Measurements from ENCODE around the gene PDHX.

The PDHX gene

GRCh38 chr11:34916843-34917770, 689 bp downstream of the PDHX start:
- peaks cover 2% of the 10 kb centered on the region for H3K9me3 ChIP-seq (ENCODE audit: low read length)
- peak overlapping the region; percentile 23 for H2AFZ ChIP-seq (ENCODE audit: low read depth, low read length)
- H3K4me3 ChIP-seq (ENCODE audit: low read length): peak overlapping the region; percentile 76
- H3K4me1 ChIP-seq (ENCODE audit: insufficient read depth, low read length): peaks cover 12% of the 10 kb centered on the region
- H3K36me3 ChIP-seq (ENCODE audit: insufficient read depth, low read length): peaks cover 10% of the 10 kb centered on the region
- H3K27me3 ChIP-seq (ENCODE audit: insufficient read depth, low read length): no peaks in the 10 kb centered on the region

DNA sequence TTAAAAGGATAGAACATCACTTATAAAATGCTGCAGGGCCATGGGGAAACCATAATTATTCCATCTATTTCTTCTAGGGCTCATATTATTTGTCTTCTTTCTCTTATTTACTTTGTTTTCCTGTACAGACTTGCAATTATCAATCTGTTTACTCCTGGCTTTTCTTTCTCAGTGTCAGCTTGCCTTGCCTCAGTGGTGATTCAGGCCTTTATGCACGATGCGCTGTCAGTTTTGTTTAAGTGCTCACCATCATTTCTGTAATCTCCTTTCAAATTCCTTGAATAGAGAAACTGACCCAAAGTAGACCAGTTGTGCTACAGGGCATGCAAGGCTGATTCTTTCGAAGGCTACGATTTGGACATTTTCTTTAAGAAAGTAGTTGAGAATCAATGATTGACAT, 4.7 kb downstream of the PDHX start:
- H3K27me3 ChIP-seq (ENCODE audit: insufficient read depth, low read length): no peaks in the 10 kb centered on the region
- H3K36me3 ChIP-seq (ENCODE audit: insufficient read depth, low read length): no peaks in the 10 kb centered on the region
- no peaks in the 10 kb centered on the region for H3K9me3 ChIP-seq (ENCODE audit: low read length)
- H3K4me1 ChIP-seq (ENCODE audit: insufficient read depth, low read length): peaks cover 9% of the 10 kb centered on the region
- no peak overlapping the region for H2AFZ ChIP-seq (ENCODE audit: low read depth, low read length)
- no peak overlapping the region for H3K4me3 ChIP-seq (ENCODE audit: low read length)

DNA sequence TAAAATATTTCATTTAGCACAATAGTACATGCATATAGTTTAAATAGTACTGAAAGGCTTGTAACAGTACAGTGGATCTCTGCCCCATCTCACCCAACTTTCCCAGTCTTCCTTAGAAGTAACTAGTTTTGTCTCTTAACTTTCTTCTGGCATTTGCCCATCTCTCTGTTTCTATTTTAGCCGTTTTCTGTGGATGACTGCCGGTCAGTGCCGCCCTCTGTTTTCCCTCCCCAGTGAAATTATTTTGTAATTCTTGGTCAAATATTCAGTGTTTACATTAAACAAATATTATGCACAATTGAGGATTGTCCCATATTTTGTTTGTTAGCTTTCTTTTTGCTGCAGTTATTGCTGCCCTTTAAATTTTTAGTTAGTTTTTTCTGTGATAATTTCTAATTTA, 8.3 kb downstream of the PDHX start:
- H3K36me3 ChIP-seq (ENCODE audit: insufficient read depth, low read length): no peaks in the 10 kb centered on the region
- no peaks in the 10 kb centered on the region for H3K27me3 ChIP-seq (ENCODE audit: insufficient read depth, low read length)
- H2AFZ ChIP-seq (ENCODE audit: low read depth, low read length): no peak overlapping the region
- H3K9me3 ChIP-seq (ENCODE audit: low read length): no peaks in the 10 kb centered on the region
- H3K4me1 ChIP-seq (ENCODE audit: insufficient read depth, low read length): peaks cover 3% of the 10 kb centered on the region
- H3K4me3 ChIP-seq (ENCODE audit: low read length): no peak overlapping the region

- Histone ChIP-seq H3K4me3 (ENCODE audit: low read length) (no peak overlapping the region), H2AFZ (ENCODE audit: low read depth, low read length) (no peak overlapping the region), H3K4me1 (ENCODE audit: insufficient read depth, low read length) (peaks cover 3% of the 10 kb centered on the region), H3K9me3 (ENCODE audit: low read length) (no peaks in the 10 kb centered on the region), H3K27me3 (ENCODE audit: insufficient read depth, low read length) (no peaks in the 10 kb centered on the region), H3K36me3 (ENCODE audit: insufficient read depth, low read length) (peaks cover 3% of the 10 kb centered on the region)
Observed at GRCh38 chr11:34926101-34926830, 9.8 kb downstream of the PDHX start.

DNA sequence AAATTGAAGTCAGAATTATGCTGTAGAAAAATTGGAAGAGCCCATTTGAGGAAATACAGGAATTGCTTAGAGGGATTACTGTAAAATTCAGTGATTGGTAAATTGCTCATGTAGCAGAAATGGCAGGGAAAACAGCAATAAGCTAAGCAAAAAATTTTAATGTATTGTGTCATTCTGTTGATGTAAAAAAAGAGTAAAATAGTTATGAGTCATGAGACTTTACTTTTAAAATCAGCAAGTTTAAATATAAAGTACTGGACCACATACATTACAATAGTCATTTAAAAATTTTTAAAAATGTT, 10.4 kb downstream of the PDHX start:
- H3K4me1 ChIP-seq (ENCODE audit: insufficient read depth, low read length): peaks cover 3% of the 10 kb centered on the region
- H3K4me3 ChIP-seq (ENCODE audit: low read length): no peak overlapping the region
- H3K36me3 ChIP-seq (ENCODE audit: insufficient read depth, low read length): peaks cover 4% of the 10 kb centered on the region
- H3K27me3 ChIP-seq (ENCODE audit: insufficient read depth, low read length): no peaks in the 10 kb centered on the region
- H3K9me3 ChIP-seq (ENCODE audit: low read length): no peaks in the 10 kb centered on the region
- no peak overlapping the region for H2AFZ ChIP-seq (ENCODE audit: low read depth, low read length)

DNA sequence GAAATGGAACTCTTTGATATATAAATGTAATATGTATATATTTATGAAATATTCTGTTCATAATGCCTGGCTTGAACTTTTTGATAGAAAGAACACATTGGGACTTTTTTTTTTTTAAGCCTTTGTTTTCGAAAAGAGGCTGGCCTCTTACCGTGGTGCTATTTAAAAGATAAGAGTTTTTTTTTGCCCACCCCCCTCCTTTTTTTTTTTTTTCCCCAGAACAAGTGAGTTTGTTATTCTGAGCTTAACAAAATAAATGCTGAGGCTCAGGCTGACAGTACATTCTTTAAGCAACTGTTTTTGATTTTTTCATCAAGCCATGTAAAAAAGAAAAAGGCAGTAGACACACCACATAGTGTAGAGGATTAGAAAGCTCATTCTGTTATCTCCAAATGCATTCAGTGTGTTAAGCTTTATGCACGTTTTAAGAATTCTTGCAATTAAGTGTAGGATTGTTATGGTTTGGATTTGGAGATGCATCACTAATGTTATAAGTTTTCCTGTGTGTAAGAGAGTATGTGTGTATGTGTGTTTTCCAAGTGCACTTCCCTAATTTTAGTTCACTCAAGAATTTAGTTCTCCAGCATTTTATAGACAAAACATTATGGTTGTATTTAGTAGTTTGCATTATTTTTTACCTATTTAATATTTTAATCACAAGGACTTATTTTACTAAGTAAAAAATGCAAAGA, 12.0 kb downstream of the PDHX start:
- H3K9me3 ChIP-seq (ENCODE audit: low read length): no peaks in the 10 kb centered on the region
- peaks cover 3% of the 10 kb centered on the region for H3K4me1 ChIP-seq (ENCODE audit: insufficient read depth, low read length)

DNA sequence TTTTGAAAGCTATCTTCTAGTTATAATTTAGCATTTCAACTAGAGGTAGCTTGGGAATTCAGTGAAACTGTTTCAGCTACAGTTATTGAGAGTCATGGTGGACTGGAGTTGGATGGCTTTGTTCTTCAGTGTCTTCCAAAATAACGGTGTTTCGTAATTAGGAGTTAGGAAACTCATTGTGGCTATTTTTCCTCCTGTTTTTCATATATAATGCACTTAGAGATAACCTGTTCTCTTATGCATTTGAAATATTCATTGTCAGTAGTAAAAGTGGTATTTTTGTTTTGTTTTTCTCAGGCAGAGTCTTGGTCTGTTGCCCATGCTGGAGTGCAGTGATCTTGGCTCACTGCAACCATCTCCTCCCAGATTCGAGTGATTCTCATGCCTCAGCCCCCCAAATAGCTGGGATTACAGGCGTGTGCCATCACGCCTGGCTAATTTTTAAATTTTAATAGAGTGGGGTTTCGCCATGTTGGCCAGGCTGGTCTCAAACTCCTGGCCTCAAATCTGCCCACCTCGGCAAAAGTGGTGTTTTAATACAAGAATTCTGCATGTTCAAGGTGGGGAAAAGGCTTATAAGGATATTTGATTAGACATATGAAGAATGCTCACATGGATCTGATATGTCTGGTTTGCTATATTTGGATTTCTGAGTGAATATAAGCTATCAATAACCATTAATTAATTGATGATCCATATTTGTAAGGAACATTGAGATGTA, 12.7 kb downstream of the PDHX start:
- Histone ChIP-seq H3K4me1 (ENCODE audit: insufficient read depth, low read length) (peaks cover 3% of the 10 kb centered on the region), H3K4me3 (ENCODE audit: low read length) (no peak overlapping the region), H2AFZ (ENCODE audit: low read depth, low read length) (no peak overlapping the region), H3K36me3 (ENCODE audit: insufficient read depth, low read length) (peaks cover 19% of the 10 kb centered on the region), H3K27me3 (ENCODE audit: insufficient read depth, low read length) (no peaks in the 10 kb centered on the region), H3K9me3 (ENCODE audit: low read length) (no peaks in the 10 kb centered on the region)

More for the DNA sequence above, 12.0 kb downstream of the PDHX start:
- H2AFZ ChIP-seq (ENCODE audit: low read depth, low read length): no peak overlapping the region
- no peaks in the 10 kb centered on the region for H3K27me3 ChIP-seq (ENCODE audit: insufficient read depth, low read length)
- H3K4me3 ChIP-seq (ENCODE audit: low read length): no peak overlapping the region
- peaks cover 17% of the 10 kb centered on the region for H3K36me3 ChIP-seq (ENCODE audit: insufficient read depth, low read length)

DNA sequence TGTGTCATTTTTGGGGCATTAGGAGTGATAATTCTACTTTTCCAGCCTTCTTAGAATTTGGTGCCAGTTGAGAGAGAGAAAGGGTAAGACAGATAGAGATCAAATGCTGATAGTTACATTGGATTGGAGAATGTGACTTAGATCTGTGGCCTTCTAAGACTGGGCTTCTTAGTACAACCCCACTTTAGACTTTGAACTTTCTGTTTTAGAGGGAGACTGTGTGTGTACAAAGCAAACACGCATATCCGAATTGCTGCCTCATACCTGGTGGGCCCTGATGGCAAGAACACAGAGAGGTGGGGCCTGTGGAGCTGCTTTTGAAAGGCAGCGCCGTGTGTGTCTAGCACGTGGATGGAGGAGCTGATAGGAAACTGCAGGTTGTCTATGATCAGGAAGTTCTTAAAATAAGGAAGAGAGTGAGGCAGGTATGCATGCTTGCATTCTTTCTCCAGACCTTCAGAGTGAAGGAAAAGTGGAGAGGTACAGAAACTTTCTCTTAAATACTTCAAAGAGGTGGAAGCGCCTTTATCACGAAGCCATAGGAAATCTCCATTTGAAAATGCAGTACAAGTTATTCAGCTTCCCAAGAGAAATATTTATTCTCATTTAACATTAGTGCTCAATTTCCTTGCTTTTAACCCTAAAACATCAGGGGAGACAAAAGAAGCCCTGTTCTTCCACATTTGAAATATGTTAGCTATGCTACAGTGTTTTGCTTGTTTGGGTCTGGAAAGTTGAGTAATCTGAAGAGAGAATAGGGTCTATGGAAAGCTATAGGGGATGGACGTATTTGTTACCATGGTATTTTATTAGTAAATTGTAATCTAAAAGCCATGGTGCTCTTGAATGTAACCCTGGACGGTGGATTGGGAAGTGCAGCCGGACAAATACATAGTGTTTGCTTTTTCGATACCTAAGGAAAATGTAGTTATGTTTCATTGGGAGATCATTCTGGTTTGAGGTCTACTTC, 13.7 kb downstream of the PDHX start:
- no peaks in the 10 kb centered on the region for H3K27me3 ChIP-seq (ENCODE audit: insufficient read depth, low read length)
- no peak overlapping the region for H3K4me3 ChIP-seq (ENCODE audit: low read length)
- H2AFZ ChIP-seq (ENCODE audit: low read depth, low read length): no peak overlapping the region
- no peaks in the 10 kb centered on the region for H3K9me3 ChIP-seq (ENCODE audit: low read length)
- H3K4me1 ChIP-seq (ENCODE audit: insufficient read depth, low read length): peaks cover 3% of the 10 kb centered on the region
- H3K36me3 ChIP-seq (ENCODE audit: insufficient read depth, low read length): peaks cover 19% of the 10 kb centered on the region

- H2AFZ ChIP-seq (ENCODE audit: low read depth, low read length): no peak overlapping the region
- no peaks in the 10 kb centered on the region for H3K9me3 ChIP-seq (ENCODE audit: low read length)
- H3K4me3 ChIP-seq (ENCODE audit: low read length): no peak overlapping the region
- H3K36me3 ChIP-seq (ENCODE audit: insufficient read depth, low read length): peaks cover 27% of the 10 kb centered on the region
- no peaks in the 10 kb centered on the region for H3K27me3 ChIP-seq (ENCODE audit: insufficient read depth, low read length)
- no peaks in the 10 kb centered on the region for H3K4me1 ChIP-seq (ENCODE audit: insufficient read depth, low read length)
Observed at GRCh38 chr11:34936945-34937629, 20.7 kb downstream of the PDHX start.

DNA sequence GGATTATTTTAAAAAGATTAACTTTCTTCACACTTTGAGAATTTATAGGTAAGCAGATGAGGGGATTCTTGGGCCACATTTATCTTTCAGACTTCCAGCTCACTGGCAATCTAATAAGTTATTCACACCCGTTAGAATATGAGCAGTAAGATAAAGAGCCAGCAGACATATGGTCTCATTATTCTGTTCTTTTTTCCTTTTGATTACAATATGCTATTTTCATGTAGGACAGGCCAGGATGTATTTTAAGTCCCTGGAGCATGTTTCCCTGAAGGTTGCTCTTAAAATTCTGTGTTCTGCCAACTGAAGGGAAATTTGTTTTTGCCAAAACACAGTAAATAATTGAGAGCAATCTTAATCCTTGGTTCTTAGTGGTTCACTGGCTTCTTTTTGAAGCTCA, 22.2 kb downstream of the PDHX start:
- Histone ChIP-seq H3K4me1 (ENCODE audit: insufficient read depth, low read length) (no peaks in the 10 kb centered on the region), H2AFZ (ENCODE audit: low read depth, low read length) (no peak overlapping the region), H3K9me3 (ENCODE audit: low read length) (no peaks in the 10 kb centered on the region), H3K4me3 (ENCODE audit: low read length) (no peak overlapping the region), H3K27me3 (ENCODE audit: insufficient read depth, low read length) (no peaks in the 10 kb centered on the region), H3K36me3 (ENCODE audit: insufficient read depth, low read length) (peaks cover 13% of the 10 kb centered on the region)

DNA sequence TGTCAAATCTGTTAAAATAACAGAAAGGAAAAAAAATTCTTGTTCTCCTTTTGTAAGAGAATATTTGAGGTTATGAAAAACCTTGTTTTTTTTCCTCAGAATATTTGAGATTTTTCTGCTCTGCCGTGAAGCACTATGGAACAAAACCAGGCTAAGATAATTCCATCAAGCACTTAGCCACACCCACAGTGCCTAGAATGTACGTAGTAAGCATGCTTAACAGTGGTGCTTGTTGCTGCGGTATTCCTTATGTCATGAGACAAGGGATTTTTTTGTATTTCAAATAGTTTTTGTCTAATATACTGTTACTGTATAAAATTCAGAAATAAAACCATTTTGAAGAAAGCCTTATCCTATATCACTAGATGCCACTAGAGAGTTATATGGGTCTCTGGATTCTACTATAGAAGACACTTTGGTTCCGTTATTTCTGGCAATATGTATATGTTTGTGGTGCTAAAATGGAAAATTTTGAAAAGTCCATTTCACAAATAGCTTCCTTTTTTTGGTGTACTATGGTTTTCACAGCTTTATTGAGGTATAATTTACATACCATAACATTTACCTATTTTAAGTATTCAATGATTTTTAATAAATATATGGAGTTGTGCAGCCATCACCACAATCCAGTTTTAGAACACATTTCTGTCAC, 23.7 kb downstream of the PDHX start:
- Histone ChIP-seq H3K36me3 (ENCODE audit: insufficient read depth, low read length) (peaks cover 13% of the 10 kb centered on the region), H3K9me3 (ENCODE audit: low read length) (no peaks in the 10 kb centered on the region), H2AFZ (ENCODE audit: low read depth, low read length) (no peak overlapping the region), H3K4me1 (ENCODE audit: insufficient read depth, low read length) (no peaks in the 10 kb centered on the region), H3K4me3 (ENCODE audit: low read length) (no peak overlapping the region), H3K27me3 (ENCODE audit: insufficient read depth, low read length) (no peaks in the 10 kb centered on the region)

All from neuron (in vitro differentiated cells).